Type B pancreatic cell (in vitro differentiated cells): ENCODE measurements around the gene NUBPL. TPM values are rescaled to one million over a fixed set of nuclear protein-coding genes. Genes with fewer than 3 reads are reported as not detected.

Experiments
- DNase-seq: peaks from one replicate; pipeline ENCODE4 v3.0.0; 2021; ENCODE audit warnings: mixed read lengths; ENCODE audit not compliant: unreplicated experiment; ENCODE audit errors: extremely low spot score
- H3K27ac Mint-ChIP-seq: 2 replicates; pipeline ENCODE4 v1.8.0; 2021; ENCODE audit warnings: mild to moderate bottlenecking, mixed read lengths
- H3K27me3 Mint-ChIP-seq: 2 replicates; pipeline ENCODE4 v1.8.0; 2021; ENCODE audit warnings: mixed read lengths
- H3K36me3 Mint-ChIP-seq: 2 replicates; pipeline ENCODE4 v1.8.0; 2021; ENCODE audit warnings: mixed read lengths
- H3K4me1 Mint-ChIP-seq: one replicate; pipeline ENCODE4 v1.8.0; 2021; ENCODE audit warnings: mixed read lengths; ENCODE audit not compliant: unreplicated experiment
- H3K4me3 Mint-ChIP-seq: 2 replicates; pipeline ENCODE4 v1.8.0; 2021; ENCODE audit warnings: mild to moderate bottlenecking, mixed read lengths
- H3K9me3 Mint-ChIP-seq: 2 replicates; pipeline ENCODE4 v1.8.0; 2021; ENCODE audit warnings: mixed read lengths
- CTCF ChIP-seq: fragments of 200-600 bp; sonication (generic); conservative IDR thresholded peaks from 2 replicates; pipeline ENCODE4 v1.5.0; 2021; ENCODE audit warnings: antibody characterized with exemption, mild to moderate bottlenecking
- total RNA-seq: library from RNA; stranded (reverse); gene quantifications from 2 replicates; pipeline ENCODE4 v1.2.1, GENCODE V29; 2021; ENCODE audit warnings: low replicate concordance

NUBPL gene
- total RNA-seq, 1 donor from 2014 or later: 16.5 TPM

GRCh38 chr14:31690056-31690455 is 128.9 kb downstream of the NUBPL start:
- DNase-seq: no peak
- Mint-ChIP-seq H3K4me3 (no peak overlapping the region), H3K36me3 (no peaks in the 10 kb centered on the region), H3K4me1 (peaks cover 6% of the 10 kb centered on the region), H3K9me3 (no peaks in the 10 kb centered on the region), H3K27me3 (no peaks in the 10 kb centered on the region), H3K27ac (no peak overlapping the region)
- no peak for TF ChIP-seq CTCF

GRCh38 chr14:31692376-31692781 is 131.2 kb downstream of the NUBPL start:
- H3K4me1 Mint-ChIP-seq: peaks cover 16% of the 10 kb centered on the region
- no peak overlapping the region for H3K4me3 Mint-ChIP-seq
- H3K27me3 Mint-ChIP-seq: no peaks in the 10 kb centered on the region
- TF ChIP-seq CTCF: no peak
- no peak for DNase-seq
- H3K36me3 Mint-ChIP-seq: peaks cover 4% of the 10 kb centered on the region
- H3K27ac Mint-ChIP-seq: no peak overlapping the region
- H3K9me3 Mint-ChIP-seq: no peaks in the 10 kb centered on the region

GRCh38 chr14:31696378-31696777 is 135.2 kb downstream of the NUBPL start:
- Mint-ChIP-seq H3K27ac (no peak overlapping the region), H3K9me3 (no peaks in the 10 kb centered on the region), H3K27me3 (no peaks in the 10 kb centered on the region), H3K4me1 (peaks cover 16% of the 10 kb centered on the region), H3K36me3 (peaks cover 4% of the 10 kb centered on the region), H3K4me3 (no peak overlapping the region)
- no peak for DNase-seq
- TF ChIP-seq CTCF: no peak

- Mint-ChIP-seq H3K4me1 (peaks cover 10% of the 10 kb centered on the region), H3K36me3 (peaks cover 18% of the 10 kb centered on the region), H3K4me3 (no peak overlapping the region), H3K27ac (no peak overlapping the region), H3K9me3 (peaks cover 12% of the 10 kb centered on the region), H3K27me3 (no peaks in the 10 kb centered on the region)
- no peak for DNase-seq
- TF ChIP-seq CTCF: no peak
Measured at GRCh38 chr14:31699809-31700208, 138.6 kb downstream of the NUBPL start.

GRCh38 chr14:31700282-31701074 is 139.3 kb downstream of the NUBPL start:
- H3K4me1 Mint-ChIP-seq: peaks cover 10% of the 10 kb centered on the region
- peaks cover 23% of the 10 kb centered on the region for H3K36me3 Mint-ChIP-seq
- no peak overlapping the region for H3K4me3 Mint-ChIP-seq
- H3K27ac Mint-ChIP-seq: no peak overlapping the region
- DNase-seq: no peak
- H3K27me3 Mint-ChIP-seq: no peaks in the 10 kb centered on the region
- TF ChIP-seq CTCF: no peak
- peaks cover 14% of the 10 kb centered on the region for H3K9me3 Mint-ChIP-seq
